HL-60 (cell line): ENCODE results near the gene SHISA8.

ENCODE experiments used
- GABPA ChIP-seq: IDR thresholded peaks from 2 replicates; pipeline ENCODE4 v1.6.1; 2012; ENCODE audit warnings: low read depth
- POLR2AphosphoS5 ChIP-seq: IDR thresholded peaks from 2 replicates; pipeline ENCODE4 v1.6.1; 2012; ENCODE audit warnings: low read depth
- SPI1 ChIP-seq: IDR thresholded peaks from 2 replicates; pipeline ENCODE4 v1.6.1; 2012; ENCODE audit warnings: low read depth, mild to moderate bottlenecking, borderline replicate concordance
- TF ChIP-seq, protein P1 (sequence below): IDR thresholded peaks from one replicate; pipeline ENCODE4 v1.5.1; 2011; ENCODE audit warnings: low read length, control low read depth, inconsistent platforms; ENCODE audit not compliant: insufficient read depth
- TF ChIP-seq, protein P2 (sequence below): IDR thresholded peaks from 2 replicates; pipeline ENCODE4 v1.6.1; 2012; ENCODE audit warnings: low read depth; ENCODE audit not compliant: insufficient replicate concordance

- TF ChIP-seq, protein P1, sequence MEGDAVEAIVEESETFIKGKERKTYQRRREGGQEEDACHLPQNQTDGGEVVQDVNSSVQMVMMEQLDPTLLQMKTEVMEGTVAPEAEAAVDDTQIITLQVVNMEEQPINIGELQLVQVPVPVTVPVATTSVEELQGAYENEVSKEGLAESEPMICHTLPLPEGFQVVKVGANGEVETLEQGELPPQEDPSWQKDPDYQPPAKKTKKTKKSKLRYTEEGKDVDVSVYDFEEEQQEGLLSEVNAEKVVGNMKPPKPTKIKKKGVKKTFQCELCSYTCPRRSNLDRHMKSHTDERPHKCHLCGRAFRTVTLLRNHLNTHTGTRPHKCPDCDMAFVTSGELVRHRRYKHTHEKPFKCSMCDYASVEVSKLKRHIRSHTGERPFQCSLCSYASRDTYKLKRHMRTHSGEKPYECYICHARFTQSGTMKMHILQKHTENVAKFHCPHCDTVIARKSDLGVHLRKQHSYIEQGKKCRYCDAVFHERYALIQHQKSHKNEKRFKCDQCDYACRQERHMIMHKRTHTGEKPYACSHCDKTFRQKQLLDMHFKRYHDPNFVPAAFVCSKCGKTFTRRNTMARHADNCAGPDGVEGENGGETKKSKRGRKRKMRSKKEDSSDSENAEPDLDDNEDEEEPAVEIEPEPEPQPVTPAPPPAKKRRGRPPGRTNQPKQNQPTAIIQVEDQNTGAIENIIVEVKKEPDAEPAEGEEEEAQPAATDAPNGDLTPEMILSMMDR = no peak
- TF ChIP-seq, protein P2, sequence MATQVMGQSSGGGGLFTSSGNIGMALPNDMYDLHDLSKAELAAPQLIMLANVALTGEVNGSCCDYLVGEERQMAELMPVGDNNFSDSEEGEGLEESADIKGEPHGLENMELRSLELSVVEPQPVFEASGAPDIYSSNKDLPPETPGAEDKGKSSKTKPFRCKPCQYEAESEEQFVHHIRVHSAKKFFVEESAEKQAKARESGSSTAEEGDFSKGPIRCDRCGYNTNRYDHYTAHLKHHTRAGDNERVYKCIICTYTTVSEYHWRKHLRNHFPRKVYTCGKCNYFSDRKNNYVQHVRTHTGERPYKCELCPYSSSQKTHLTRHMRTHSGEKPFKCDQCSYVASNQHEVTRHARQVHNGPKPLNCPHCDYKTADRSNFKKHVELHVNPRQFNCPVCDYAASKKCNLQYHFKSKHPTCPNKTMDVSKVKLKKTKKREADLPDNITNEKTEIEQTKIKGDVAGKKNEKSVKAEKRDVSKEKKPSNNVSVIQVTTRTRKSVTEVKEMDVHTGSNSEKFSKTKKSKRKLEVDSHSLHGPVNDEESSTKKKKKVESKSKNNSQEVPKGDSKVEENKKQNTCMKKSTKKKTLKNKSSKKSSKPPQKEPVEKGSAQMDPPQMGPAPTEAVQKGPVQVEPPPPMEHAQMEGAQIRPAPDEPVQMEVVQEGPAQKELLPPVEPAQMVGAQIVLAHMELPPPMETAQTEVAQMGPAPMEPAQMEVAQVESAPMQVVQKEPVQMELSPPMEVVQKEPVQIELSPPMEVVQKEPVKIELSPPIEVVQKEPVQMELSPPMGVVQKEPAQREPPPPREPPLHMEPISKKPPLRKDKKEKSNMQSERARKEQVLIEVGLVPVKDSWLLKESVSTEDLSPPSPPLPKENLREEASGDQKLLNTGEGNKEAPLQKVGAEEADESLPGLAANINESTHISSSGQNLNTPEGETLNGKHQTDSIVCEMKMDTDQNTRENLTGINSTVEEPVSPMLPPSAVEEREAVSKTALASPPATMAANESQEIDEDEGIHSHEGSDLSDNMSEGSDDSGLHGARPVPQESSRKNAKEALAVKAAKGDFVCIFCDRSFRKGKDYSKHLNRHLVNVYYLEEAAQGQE = no peak
- no peak for TF ChIP-seq POLR2AphosphoS5
- TF ChIP-seq GABPA = no peak
- TF ChIP-seq SPI1 = no peak
Observed at GRCh38 chr22:41951898-41952474, 37.1 kb upstream of the SHISA8 start, which contains the start of gene SMIM45.
